ENCODE measurements around the gene HMCN1.
"Not testable (repeated sequence)": the region's sequence is repeated elsewhere in the genome, so short reads cannot be mapped to it uniquely, and the experiment has no call there.

Gene HMCN1

GRCh38 chr1:185741551-185741950 is 7.4 kb downstream of the HMCN1 start:
- DNase-seq (ENCODE audit: low spot score): no peak

GRCh38 chr1:185742403-185742802 is 8.2 kb downstream of the HMCN1 start:
- DNase-seq (ENCODE audit: low spot score): peak; percentile 27

GRCh38 chr1:185745165-185745564 is 11.0 kb downstream of the HMCN1 start:
- DNase-seq (ENCODE audit: low spot score): no peak

GRCh38 chr1:185759061-185759460 is 24.9 kb downstream of the HMCN1 start:
- no peak for DNase-seq (ENCODE audit: low spot score)

GRCh38 chr1:185761841-185762240 is 27.6 kb downstream of the HMCN1 start:
- DNase-seq (ENCODE audit: low spot score): no peak

GRCh38 chr1:185767508-185768120 is 33.4 kb downstream of the HMCN1 start:
- DNase-seq (ENCODE audit: low spot score): no peak

- no peak for DNase-seq (ENCODE audit: low spot score)
Measured at GRCh38 chr1:185768371-185768770, 34.2 kb downstream of the HMCN1 start.

- no peak for DNase-seq (ENCODE audit: low spot score)
Measured at GRCh38 chr1:185769136-185769535, 34.9 kb downstream of the HMCN1 start.

GRCh38 chr1:185774394-185774793 is 40.2 kb downstream of the HMCN1 start:
- no peak for DNase-seq (ENCODE audit: low spot score)

GRCh38 chr1:185775501-185775900 is 41.3 kb downstream of the HMCN1 start:
- no peak for DNase-seq (ENCODE audit: low spot score)

- DNase-seq (ENCODE audit: low spot score): no peak
Measured at GRCh38 chr1:185776522-185776921, 42.3 kb downstream of the HMCN1 start.

- DNase-seq (ENCODE audit: low spot score): not testable (repeated sequence)
Measured at GRCh38 chr1:185783860-185784259, 49.7 kb downstream of the HMCN1 start.

- no peak for DNase-seq (ENCODE audit: low spot score)
Measured at GRCh38 chr1:185785586-185785985, 51.4 kb downstream of the HMCN1 start.

- DNase-seq (ENCODE audit: low spot score): no peak
Measured at GRCh38 chr1:185786524-185786923, 52.3 kb downstream of the HMCN1 start.

GRCh38 chr1:185787238-185787637 is 53.0 kb downstream of the HMCN1 start:
- no peak for DNase-seq (ENCODE audit: low spot score)

- no peak for DNase-seq (ENCODE audit: low spot score)
Measured at GRCh38 chr1:185788386-185788785, 54.2 kb downstream of the HMCN1 start.

- DNase-seq (ENCODE audit: low spot score): no peak
Measured at GRCh38 chr1:185789501-185790193, 55.5 kb downstream of the HMCN1 start.

- DNase-seq (ENCODE audit: low spot score): no peak
Measured at GRCh38 chr1:185790194-185790735, 56.1 kb downstream of the HMCN1 start.

GRCh38 chr1:185792040-185792439 is 57.8 kb downstream of the HMCN1 start:
- no peak for DNase-seq (ENCODE audit: low spot score)

- not testable (repeated sequence) for DNase-seq (ENCODE audit: low spot score)
Measured at GRCh38 chr1:185794495-185794894, 60.3 kb downstream of the HMCN1 start.

- no peak for DNase-seq (ENCODE audit: low spot score)
Measured at GRCh38 chr1:185795181-185795580, 61.0 kb downstream of the HMCN1 start.

- no peak for DNase-seq (ENCODE audit: low spot score)
Measured at GRCh38 chr1:185798505-185798904, 64.3 kb downstream of the HMCN1 start.

- DNase-seq (ENCODE audit: low spot score): no peak
Measured at GRCh38 chr1:185803241-185803640, 69.0 kb downstream of the HMCN1 start.

- no peak for DNase-seq (ENCODE audit: low spot score)
Measured at GRCh38 chr1:185804206-185804605, 70.0 kb downstream of the HMCN1 start.
